ENCODE data around the gene EVC. TPM values are rescaled to one million over a fixed set of nuclear protein-coding genes. Genes with fewer than 3 reads are reported as not detected.

Gene EVC
- total RNA-seq, 1 donor from 2014 or later = 41.4 TPM

GRCh38 chr4:5758741-5759140 lies 47.7 kb downstream of the EVC start:
- TF ChIP-seq CTCF (IDR thresholded peaks at IDR 0.05; ENCODE audit: insufficient read depth, low read length, poor library complexity, severe bottlenecking) = no peak
- peak; percentile 98 for DNase-seq (ENCODE audit: low read depth)

GRCh38 chr4:5759236-5760075 lies 48.5 kb downstream of the EVC start:
- H3K27me3 ChIP-seq (ENCODE audit: control insufficient read depth, insufficient read depth, low read length) = no peaks in the 10 kb centered on the region
- TF ChIP-seq CTCF (IDR thresholded peaks at IDR 0.05; ENCODE audit: insufficient read depth, low read length, poor library complexity, severe bottlenecking) = no peak
- no peak overlapping the region for H3K4me3 ChIP-seq (ENCODE audit: low read depth, low read length)
- H3K36me3 ChIP-seq (ENCODE audit: control insufficient read depth, insufficient read depth, low read length) = peaks cover 5% of the 10 kb centered on the region
- DNase-seq (ENCODE audit: low read depth) = no peak

More at GRCh38 chr4:5758741-5759140, 47.7 kb downstream of the EVC start:
- Histone ChIP-seq H3K27me3 (ENCODE audit: control insufficient read depth, insufficient read depth, low read length) (no peaks in the 10 kb centered on the region), H3K36me3 (ENCODE audit: control insufficient read depth, insufficient read depth, low read length) (peaks cover 8% of the 10 kb centered on the region), H3K4me3 (ENCODE audit: low read depth, low read length) (no peak overlapping the region)

- H3K27me3 ChIP-seq (ENCODE audit: control insufficient read depth, insufficient read depth, low read length) = no peaks in the 10 kb centered on the region
- H3K4me3 ChIP-seq (ENCODE audit: low read depth, low read length) = no peak overlapping the region
- no peak for TF ChIP-seq CTCF (IDR thresholded peaks at IDR 0.05; ENCODE audit: insufficient read depth, low read length, poor library complexity, severe bottlenecking)
- DNase-seq (ENCODE audit: low read depth) = no peak
- H3K36me3 ChIP-seq (ENCODE audit: control insufficient read depth, insufficient read depth, low read length) = peaks cover 4% of the 10 kb centered on the region
These were observed 49.2 kb downstream of the EVC start for GRCh38 chr4:5760246-5760645.

GRCh38 chr4:5760936-5761480 lies 50.0 kb downstream of the EVC start:
- no peak for TF ChIP-seq CTCF (IDR thresholded peaks at IDR 0.05; ENCODE audit: insufficient read depth, low read length, poor library complexity, severe bottlenecking)
- Histone ChIP-seq H3K27me3 (ENCODE audit: control insufficient read depth, insufficient read depth, low read length) (no peaks in the 10 kb centered on the region), H3K4me3 (ENCODE audit: low read depth, low read length) (no peak overlapping the region), H3K36me3 (ENCODE audit: control insufficient read depth, insufficient read depth, low read length) (peaks cover 4% of the 10 kb centered on the region)
- no peak for DNase-seq (ENCODE audit: low read depth)

- no peak for DNase-seq (ENCODE audit: low read depth)
- Histone ChIP-seq H3K36me3 (ENCODE audit: control insufficient read depth, insufficient read depth, low read length) (peaks cover 2% of the 10 kb centered on the region), H3K4me3 (ENCODE audit: low read depth, low read length) (no peak overlapping the region), H3K27me3 (ENCODE audit: control insufficient read depth, insufficient read depth, low read length) (no peaks in the 10 kb centered on the region)
- no peak for TF ChIP-seq CTCF (IDR thresholded peaks at IDR 0.05; ENCODE audit: insufficient read depth, low read length, poor library complexity, severe bottlenecking)
These were observed 59.0 kb downstream of the EVC start for GRCh38 chr4:5770051-5770450.

All from kidney epithelial cell (primary cell).